HepG2 (cell line): Measurements from ENCODE around the gene OSBPL2. TPM values are rescaled to one million over a fixed set of nuclear protein-coding genes. Genes with fewer than 3 reads are reported as not detected.
A peak's percentile ranks its signal among the peaks of the same experiment; 100 is the strongest.

Source experiments
- EED ChIP-seq: sonication (generic); formaldehyde crosslinking; IDR thresholded peaks from 2 replicates; pipeline ENCODE4 v1.5.0; 2020; ENCODE audit warnings: mild to moderate bottlenecking, missing genetic modification reagents
- FOXP4 ChIP-seq: sonication (generic); formaldehyde crosslinking; IDR thresholded peaks from 2 replicates; pipeline ENCODE4 v1.4.0; 2020; ENCODE audit warnings: missing genetic modification reagents
- HIC2 ChIP-seq: sonication (generic); formaldehyde crosslinking; IDR thresholded peaks from 2 replicates; pipeline ENCODE4 v1.9.0; 2022; ENCODE audit warnings: low read depth, missing genetic modification reagents
- HNF1A ChIP-seq, 2 experiments: sonication (generic) in 1 of 2; formaldehyde crosslinking in 1 of 2; IDR thresholded peaks; 2 replicates each; pipeline versions ENCODE4 v1.4.0 to v1.6.1; 2016 to 2020; ENCODE audit warnings: borderline replicate concordance in 1 of 2, low read depth in 1 of 2, mild to moderate bottlenecking in 1 of 2, missing genetic modification reagents in 1 of 2
- HOXA9 ChIP-seq: sonication (generic); formaldehyde crosslinking; IDR thresholded peaks from 2 replicates; pipeline ENCODE4 v1.8.1; 2022; ENCODE audit warnings: missing genetic modification reagents, mild to moderate bottlenecking, moderate library complexity, borderline replicate concordance
- JDP2 ChIP-seq: sonication (generic); formaldehyde crosslinking; IDR thresholded peaks from 2 replicates; pipeline ENCODE4 v1.8.1; 2022; ENCODE audit warnings: missing genetic modification reagents, borderline replicate concordance
- NFYC ChIP-seq: IDR thresholded peaks from 2 replicates; pipeline ENCODE4 v1.6.1; 2016; ENCODE audit warnings: missing genetic modification reagents, missing compliant biosample characterization
- SAP130 ChIP-seq: IDR thresholded peaks from 2 replicates; pipeline ENCODE4 v1.6.1; 2016; ENCODE audit warnings: low read depth
- SP1 ChIP-seq, 2 experiments: fragments of 450-650 bp in 1 of 2; sonication (generic) in 1 of 2; formaldehyde crosslinking in 1 of 2; IDR thresholded peaks; 2 replicates each; pipeline versions ENCODE4 v1.4.0 to v1.6.1; 2016 to 2020; ENCODE audit warnings: missing genetic modification reagents in 1 of 2
- TCF7L2 ChIP-seq: IDR thresholded peaks from 2 replicates; pipeline ENCODE4 v1.6.1; 2011; ENCODE audit warnings: mild to moderate bottlenecking, low read depth, low read length, moderate library complexity
- U2AF1 ChIP-seq: fragments of 200-400 bp; formaldehyde crosslinking; optimal IDR thresholded peaks from 2 replicates; pipeline ENCODE3; 2017; ENCODE audit warnings: mild to moderate bottlenecking, low read depth, low read length
- ZFP91 ChIP-seq: sonication (generic); formaldehyde crosslinking; IDR thresholded peaks from 2 replicates; pipeline ENCODE4 v1.9.0; 2022; ENCODE audit warnings: missing genetic modification reagents, mild to moderate bottlenecking, borderline replicate concordance
- ZNF207 ChIP-seq: fragments of 450-650 bp; IDR thresholded peaks from 2 replicates; pipeline ENCODE4 v1.6.1; 2016; ENCODE audit warnings: antibody characterized with exemption, borderline replicate concordance
- ZNF605 ChIP-seq: sonication (generic); formaldehyde crosslinking; IDR thresholded peaks from 2 replicates; pipeline ENCODE4 v1.8.0; 2022; ENCODE audit warnings: mild to moderate bottlenecking, missing genetic modification reagents
- ZNF639 ChIP-seq: conservative IDR thresholded peaks from 2 replicates; pipeline ENCODE4 v1.6.1; 2018; ENCODE audit warnings: missing genetic modification reagents
- ZSCAN31 ChIP-seq: sonication (generic); formaldehyde crosslinking; IDR thresholded peaks from 2 replicates; pipeline ENCODE4 v1.5.0; 2020; ENCODE audit warnings: low read depth, mild to moderate bottlenecking, missing genetic modification reagents
- ZSCAN9 ChIP-seq: IDR thresholded peaks from 2 replicates; pipeline ENCODE4 v1.6.1; 2016; ENCODE audit warnings: borderline replicate concordance
- polyA plus RNA-seq, 8 experiments: library from polyadenylated mRNA; depleted of rRNA in 3 of 8; stranded (reverse) in 7 of 8; unstranded in 1 of 8; fragments of >200 nt; fragmentation: Illumina TruSeq in 4 of 8; extraction: Trizol in 4 of 8; gene quantifications; 2 replicates each; pipeline versions ENCODE4 v1.2.1 to v1.2.3, GENCODE V29; 2011 to 2016; ENCODE audit warnings: low read depth in 4 of 8, missing spikeins in 1 of 8, mixed read lengths in 1 of 8; ENCODE audit not compliant: insufficient read depth in 1 of 8
- total RNA-seq, 5 experiments: library from RNA; depleted of rRNA; stranded (reverse); fragments of >200 nt; fragmentation: Illumina TruSeq; extraction: Trizol; gene quantifications; 2 replicates each; pipeline ENCODE4 v1.2.3, GENCODE V29; 2016; ENCODE audit warnings: low read depth in 1 of 5

Gene OSBPL2
- total and polyA plus RNA-seq, 2 of the 13 experiments (the other 11 are each of a cell fraction or from before 2014, with no cell fraction given), result 18.5 to 37.4 TPM

GRCh38 chr20:62238569-62239277, 402 bp downstream of the OSBPL2 start (continued):
- TF ChIP-seq FOXP4 (no peak), EED (no peak), ZSCAN31 (CRISPR knock-in tag) (no peak), HNF1A (IDR thresholded peaks at IDR 0.05; ENCODE audit: low read depth) (no peak), HNF1A (CRISPR knock-in tag; IDR thresholded peaks at IDR 0.05; ENCODE audit: borderline replicate concordance) (no peak), ZNF207 (no peak), ZSCAN9 (CRISPR knock-in tag) (no peak), HOXA9 (CRISPR knock-in tag) (0 out of 2 replicates have a peak, but pooled peaks have one; percentile 74), NFYC (no peak), SAP130 (CRISPR knock-in tag) (peak; percentile 40; the same call in 1 of the 2 replicates), ZNF605 (CRISPR knock-in tag) (no peak), ZNF639 (CRISPR knock-in tag) (no peak), ZFP91 (CRISPR knock-in tag) (no peak), TCF7L2 (no peak), SP1 (IDR thresholded peaks at IDR 0.05) (no peak), SP1 (CRISPR knock-in tag; IDR thresholded peaks at IDR 0.05) (peak; percentile 30; the same call in 1 of the 2 replicates), JDP2 (CRISPR knock-in tag) (no peak), HIC2 (CRISPR knock-in tag) (no peak), U2AF1 (no peak)
